NCI-H1694 treated with DMSO at 0.1 percent for 48 hours (cell line): ENCODE data around the gene CHMP4A.
"Not testable (repeated sequence)": the region's sequence is repeated elsewhere in the genome, so short reads cannot be mapped to it uniquely, and the experiment has no call there.

ENCODE experiments used
- DNase-seq: peaks from one replicate; lab custom pipeline; 2025; lab: John Stamatoyannopoulos, UW

The CHMP4A gene

GRCh38 chr14:24224618-24225071 is 11.4 kb upstream of the CHMP4A start:
- no peak for DNase-seq

- not testable (repeated sequence) for DNase-seq
Measured at GRCh38 chr14:24222987-24223386, 9.7 kb upstream of the CHMP4A start.

- no peak for DNase-seq
Measured at GRCh38 chr14:24219521-24219920, 6.2 kb upstream of the CHMP4A start.

GRCh38 chr14:24219080-24219479 is 5.8 kb upstream of the CHMP4A start:
- DNase-seq, result no peak

- DNase-seq, result not testable (repeated sequence)
Measured at GRCh38 chr14:24216876-24217275, 3.6 kb upstream of the CHMP4A start.

GRCh38 chr14:24216345-24216699 is 3.0 kb upstream of the CHMP4A start:
- DNase-seq, result no peak

GRCh38 chr14:24215495-24216344 is 2.4 kb upstream of the CHMP4A start, which contains the start of gene MDP1:
TSS of gene MDP1 (minus strand) at chr14:24216066. CDS start at chr14:24215955, 111 bp downstream.
- DNase-seq, result peak; percentile 85

GRCh38 chr14:24213866-24214662 is 776 bp upstream of the CHMP4A start:
- DNase-seq, result no peak

GRCh38 chr14:24211311-24211710 is 2.0 kb downstream of the CHMP4A start:
- no peak for DNase-seq

- no peak for DNase-seq
Measured at GRCh38 chr14:24207625-24208024, 5.7 kb downstream of the CHMP4A start.

GRCh38 chr14:24207104-24207551 is 6.2 kb downstream of the CHMP4A start:
- DNase-seq, result no peak

- no peak for DNase-seq
Measured at GRCh38 chr14:24206260-24207103, 6.8 kb downstream of the CHMP4A start.

GRCh38 chr14:24204163-24205146 is 8.8 kb downstream of the CHMP4A start:
- no peak for DNase-seq

GRCh38 chr14:24203249-24203886 is 9.9 kb downstream of the CHMP4A start:
- not testable (repeated sequence) for DNase-seq

- DNase-seq, result not testable (repeated sequence)
Measured at GRCh38 chr14:24202538-24202937, 10.8 kb downstream of the CHMP4A start.

GRCh38 chr14:24198814-24199524 is 14.3 kb downstream of the CHMP4A start:
- DNase-seq, result no peak

GRCh38 chr14:24197056-24197450 is 16.2 kb downstream of the CHMP4A start:
- DNase-seq, result no peak

- DNase-seq, result no peak
Measured at GRCh38 chr14:24196071-24197055, 16.9 kb downstream of the CHMP4A start.
